Tibial nerve (tissue), 3 donors: ENCODE results near the gene TYW1.

ENCODE experiments used
- CTCF ChIP-seq, 5 experiments: fragments of 200-600 bp in 3 of 5; fragments of 450-650 bp in 2 of 5; sonication (generic) in 3 of 5; IDR thresholded peaks; one replicate each; pipeline ENCODE4 v1.5.1; 2016 to 2019; ENCODE audit warnings: antibody characterized with exemption in 5 of 5, mild to moderate bottlenecking in 3 of 5, moderate library complexity in 2 of 5
- POLR2A ChIP-seq, 2 donors: fragments of 450-650 bp; IDR thresholded peaks; one replicate each; pipeline ENCODE4 v1.6.1; 2017; ENCODE audit warnings: antibody characterized with exemption in 2 of 2, mild to moderate bottlenecking in 2 of 2, moderate library complexity in 2 of 2

GRCh38 chr7:66970310-66970709 lies 26.3 kb upstream of the TYW1 start:
- TF ChIP-seq POLR2A (IDR thresholded peaks at IDR 0.05) (no peak), CTCF (IDR thresholded peaks at IDR 0.05) (no peak)
